ENCODE measurements around the gene CDH4.
"Not testable (repeated sequence)": the region's sequence is repeated elsewhere in the genome, so short reads cannot be mapped to it uniquely, and the experiment has no call there.

The CDH4 gene

DNA sequence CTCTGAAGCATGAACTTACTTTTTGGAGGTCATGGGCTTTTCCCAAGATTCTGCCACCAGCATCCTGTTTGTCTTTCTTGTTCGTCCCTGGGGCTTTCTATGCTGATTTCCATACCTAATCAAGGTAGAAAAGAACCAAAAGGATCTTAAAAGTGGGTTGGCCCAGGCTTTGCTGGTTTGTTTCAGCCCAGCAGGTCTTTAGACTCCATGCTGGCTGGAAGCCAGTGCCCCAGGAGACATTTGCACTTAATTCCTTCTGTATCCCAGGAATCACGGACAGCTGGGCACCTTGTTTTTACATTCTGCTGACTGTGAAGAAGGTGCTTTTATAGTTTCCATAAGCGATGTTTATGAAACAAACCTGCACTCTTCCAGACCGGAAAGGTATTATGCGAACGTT is 195.9 kb downstream of the CDH4 start:
- H3K9me3 ChIP-seq = no peaks in the 10 kb centered on the region
- no peaks in the 10 kb centered on the region for H3K4me1 ChIP-seq
- in situ Hi-C loops (cut with MboI; ENCODE audit: low sequenced_read_pairs) = no loop called here
- DNase-seq (ENCODE audit: low spot score in 2 of 2) = no peak
- H3K36me3 ChIP-seq (replicated peaks) = no peaks in the 10 kb centered on the region
- no peaks in the 10 kb centered on the region for H3K27me3 ChIP-seq (ENCODE audit: low read depth)
- no peak overlapping the region for H3K4me3 ChIP-seq

DNA sequence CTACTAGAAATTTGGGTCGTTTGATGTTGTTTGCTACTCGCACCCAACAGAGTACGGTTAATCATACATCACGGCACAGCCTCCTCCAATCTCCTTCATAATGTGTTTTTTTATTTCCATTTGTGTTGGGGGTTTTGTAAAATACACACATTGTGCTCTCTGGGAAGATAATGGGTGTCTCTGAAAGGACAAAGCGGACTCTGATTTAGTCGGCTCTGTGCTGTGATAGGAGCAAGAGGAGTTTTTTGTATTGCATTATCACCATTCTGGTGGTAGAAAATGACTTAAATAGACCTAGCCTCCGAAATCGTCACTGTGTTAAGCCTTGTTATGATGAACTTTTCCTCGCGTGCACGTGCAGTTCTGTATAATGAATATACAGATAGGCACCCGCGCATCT is 196.3 kb downstream of the CDH4 start:
- DNase-seq (ENCODE audit: low spot score in 2 of 2) = no peak
- H3K9me3 ChIP-seq = no peaks in the 10 kb centered on the region
- no peak overlapping the region for H3K4me3 ChIP-seq
- H3K27me3 ChIP-seq (ENCODE audit: low read depth) = no peaks in the 10 kb centered on the region
- H3K36me3 ChIP-seq (replicated peaks) = no peaks in the 10 kb centered on the region
- in situ Hi-C loops (cut with MboI; ENCODE audit: low sequenced_read_pairs) = no loop called here
- H3K4me1 ChIP-seq = no peaks in the 10 kb centered on the region

DNA sequence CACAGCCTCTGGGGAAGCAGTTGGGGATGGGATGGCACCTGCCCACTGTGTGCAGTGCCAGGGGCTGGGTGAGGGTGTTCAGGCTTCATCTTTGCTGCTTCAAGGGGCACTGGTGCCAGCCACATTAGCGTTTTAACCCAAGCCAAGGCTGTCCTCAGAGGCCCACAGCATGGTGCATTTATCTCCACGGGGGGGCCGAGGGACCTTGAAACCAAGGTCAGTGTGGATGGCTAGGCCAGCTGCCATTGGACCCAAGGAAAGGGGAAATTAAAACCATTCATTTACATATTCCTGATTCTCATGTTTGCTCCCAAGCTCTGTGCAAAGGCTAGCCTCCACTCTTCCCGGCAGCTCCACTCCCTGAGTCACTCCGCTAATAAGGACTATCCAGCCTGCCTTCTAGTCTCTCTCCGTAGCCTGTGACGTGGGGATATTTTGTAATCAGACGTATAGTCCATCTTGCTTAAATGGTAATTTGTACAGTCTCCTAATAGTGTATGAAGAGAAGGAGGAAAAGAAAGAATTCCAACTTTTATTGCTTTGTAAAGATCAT is 197.1 kb downstream of the CDH4 start:
- no peaks in the 10 kb centered on the region for H3K9me3 ChIP-seq
- H3K4me3 ChIP-seq = no peak overlapping the region

DNA sequence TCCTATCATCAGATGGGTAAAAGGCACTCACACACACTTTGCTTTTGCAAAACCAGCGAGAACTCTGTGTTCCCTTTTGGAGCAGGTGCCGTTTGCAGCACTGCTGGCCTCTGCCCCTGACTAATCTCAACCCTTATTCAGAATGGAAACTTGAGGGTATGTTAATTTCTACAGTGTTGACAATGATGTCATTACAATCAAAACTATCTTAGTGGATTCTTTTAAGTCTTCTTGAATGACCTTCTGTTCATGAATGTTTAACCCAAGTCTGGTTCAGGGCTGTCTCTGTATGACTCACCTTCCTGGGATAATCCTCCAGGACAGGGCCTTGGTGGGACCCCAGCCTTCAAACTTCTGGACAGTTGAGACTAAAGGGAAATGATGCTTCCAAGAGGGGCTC is 197.9 kb downstream of the CDH4 start:
- no peaks in the 10 kb centered on the region for H3K4me1 ChIP-seq
- no peaks in the 10 kb centered on the region for H3K36me3 ChIP-seq (replicated peaks)
- DNase-seq (ENCODE audit: low spot score in 2 of 2) = no peak
- no peaks in the 10 kb centered on the region for H3K27me3 ChIP-seq (ENCODE audit: low read depth)
- no peak overlapping the region for H3K4me3 ChIP-seq
- H3K9me3 ChIP-seq = no peaks in the 10 kb centered on the region
- in situ Hi-C loops (cut with MboI; ENCODE audit: low sequenced_read_pairs) = no loop called here

More for the DNA sequence above, 197.1 kb downstream of the CDH4 start:
- in situ Hi-C loops (cut with MboI; ENCODE audit: low sequenced_read_pairs) = no loop called here
- Histone ChIP-seq H3K4me1 (no peaks in the 10 kb centered on the region), H3K36me3 (replicated peaks) (no peaks in the 10 kb centered on the region), H3K27me3 (ENCODE audit: low read depth) (no peaks in the 10 kb centered on the region)
- no peak for DNase-seq (ENCODE audit: low spot score in 2 of 2)

DNA sequence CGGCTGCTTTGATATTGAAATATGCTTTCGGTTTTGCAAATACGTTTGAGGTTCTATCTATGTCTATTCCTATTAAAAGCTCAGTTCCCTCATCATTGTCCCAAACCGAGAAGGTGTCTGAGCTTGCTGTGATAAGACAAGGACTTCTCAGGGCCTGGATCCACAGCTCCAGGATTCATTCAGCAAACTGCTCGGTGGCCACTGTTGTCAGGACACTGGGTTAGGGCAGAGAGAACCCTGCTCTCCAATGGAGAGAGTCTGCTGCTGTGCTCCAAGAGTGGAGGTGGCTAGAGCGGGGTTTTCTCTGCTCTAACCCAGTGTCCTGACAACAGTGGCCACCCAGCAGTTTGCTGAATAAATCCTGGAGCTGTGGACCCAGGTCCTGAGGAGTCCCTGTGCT is 198.5 kb downstream of the CDH4 start:
- Histone ChIP-seq H3K4me3 (no peak overlapping the region), H3K9me3 (no peaks in the 10 kb centered on the region), H3K27me3 (ENCODE audit: low read depth) (no peaks in the 10 kb centered on the region), H3K36me3 (replicated peaks) (no peaks in the 10 kb centered on the region), H3K4me1 (no peaks in the 10 kb centered on the region)
- in situ Hi-C loops (cut with MboI; ENCODE audit: low sequenced_read_pairs) = no loop called here
- no peak for DNase-seq (ENCODE audit: low spot score in 2 of 2)

DNA sequence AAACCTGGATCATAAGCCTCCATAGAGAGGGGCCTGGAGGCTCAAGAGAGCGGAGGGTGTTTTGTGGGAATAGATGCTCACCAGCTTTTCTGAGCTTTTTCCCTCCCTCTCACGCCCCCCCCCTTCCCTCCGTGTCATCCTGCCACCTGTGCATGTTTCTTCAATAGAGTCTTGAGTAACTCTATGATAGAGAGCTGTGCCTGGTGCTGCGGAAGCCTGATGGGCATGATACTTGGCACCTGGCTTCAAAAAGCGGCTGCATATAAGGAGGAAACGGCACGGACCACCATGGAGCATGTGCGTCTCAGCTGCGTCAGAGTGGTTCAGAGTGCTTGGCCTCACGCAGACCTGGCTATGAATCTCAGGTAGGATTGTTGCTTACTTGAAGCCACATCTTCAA is 198.9 kb downstream of the CDH4 start:
- no peaks in the 10 kb centered on the region for H3K4me1 ChIP-seq
- no peak for DNase-seq (ENCODE audit: low spot score in 2 of 2)
- H3K4me3 ChIP-seq = no peak overlapping the region
- no peaks in the 10 kb centered on the region for H3K27me3 ChIP-seq (ENCODE audit: low read depth)
- H3K36me3 ChIP-seq (replicated peaks) = no peaks in the 10 kb centered on the region
- no peaks in the 10 kb centered on the region for H3K9me3 ChIP-seq
- in situ Hi-C loops (cut with MboI; ENCODE audit: low sequenced_read_pairs) = no loop called here

DNA sequence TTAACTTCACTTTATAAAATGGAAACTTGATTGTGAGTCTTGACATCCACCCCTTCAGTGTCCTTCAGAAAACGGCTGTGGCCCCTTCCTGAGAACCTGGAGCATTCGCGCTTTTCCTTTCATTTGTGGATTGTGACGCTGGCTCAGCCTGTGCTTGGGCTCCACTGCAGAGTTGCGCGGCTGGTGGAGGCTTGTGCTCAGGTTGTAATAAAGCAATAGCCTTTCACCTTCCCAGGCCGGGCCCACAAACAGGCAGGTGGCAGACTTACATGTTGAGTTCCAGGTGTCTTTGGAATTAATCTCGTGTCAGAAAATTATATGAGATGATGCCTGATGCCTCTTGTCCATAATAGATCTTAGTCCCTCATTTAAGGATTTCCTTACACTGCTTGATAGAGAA is 199.9 kb downstream of the CDH4 start:
- H3K4me1 ChIP-seq = no peaks in the 10 kb centered on the region
- no peak overlapping the region for H3K4me3 ChIP-seq
- H3K9me3 ChIP-seq = no peaks in the 10 kb centered on the region
- no peaks in the 10 kb centered on the region for H3K27me3 ChIP-seq (ENCODE audit: low read depth)
- H3K36me3 ChIP-seq (replicated peaks) = no peaks in the 10 kb centered on the region
- no peak for DNase-seq (ENCODE audit: low spot score in 2 of 2)
- in situ Hi-C loops (cut with MboI; ENCODE audit: low sequenced_read_pairs) = no loop called here

DNA sequence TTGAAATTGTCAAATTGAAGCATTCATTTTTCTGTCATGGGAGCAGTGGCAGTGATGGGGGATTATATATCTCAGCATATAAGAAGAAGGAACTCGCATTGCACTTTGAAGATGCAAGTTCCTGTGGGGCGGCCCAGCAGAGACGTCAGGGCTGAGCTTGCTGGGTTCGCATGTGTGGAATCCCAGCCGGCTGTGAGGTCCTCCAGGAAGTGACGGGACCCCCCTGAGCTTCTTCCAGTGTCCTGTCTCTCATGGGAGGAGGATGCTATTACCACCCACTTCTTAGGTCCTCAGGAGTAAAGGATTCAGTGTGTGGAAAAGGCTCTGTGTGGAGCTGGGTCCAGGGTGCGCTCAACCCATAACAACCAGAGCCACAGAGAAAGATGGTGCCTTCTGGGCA is 201.2 kb downstream of the CDH4 start:
- in situ Hi-C loops (cut with MboI; ENCODE audit: low sequenced_read_pairs) = no loop called here
- H3K4me1 ChIP-seq = no peaks in the 10 kb centered on the region
- no peaks in the 10 kb centered on the region for H3K9me3 ChIP-seq
- no peaks in the 10 kb centered on the region for H3K36me3 ChIP-seq (replicated peaks)
- H3K4me3 ChIP-seq = no peak overlapping the region
- H3K27me3 ChIP-seq (ENCODE audit: low read depth) = no peaks in the 10 kb centered on the region
- no peak for DNase-seq (ENCODE audit: low spot score in 2 of 2)

DNA sequence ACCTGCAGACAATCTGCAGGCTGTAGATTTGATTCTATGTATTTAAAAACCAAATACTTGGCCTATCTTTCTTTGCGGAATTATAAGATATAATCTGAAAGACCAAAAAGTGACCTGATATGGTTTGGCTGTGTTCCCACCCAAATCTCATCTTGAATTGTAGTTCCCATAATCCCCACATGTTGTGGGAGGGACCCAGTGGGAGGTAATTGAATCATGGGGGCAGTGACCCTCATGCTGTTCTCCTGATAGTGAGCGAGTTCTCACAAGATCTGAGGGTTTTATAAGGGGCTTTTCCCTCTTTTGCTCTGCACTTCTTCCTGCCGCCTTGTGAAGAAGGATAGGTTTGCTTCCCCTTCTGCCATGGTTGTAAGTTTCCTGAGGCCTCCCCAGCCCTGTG is 201.6 kb downstream of the CDH4 start:
- H3K4me1 ChIP-seq; H3K27me3 ChIP-seq (ENCODE audit: low read depth); H3K4me3 ChIP-seq; H3K9me3 ChIP-seq; in situ Hi-C loops (cut with MboI; ENCODE audit: low sequenced_read_pairs); H3K36me3 ChIP-seq (replicated peaks); DNase-seq (ENCODE audit: low spot score in 2 of 2): not testable (repeated sequence)

DNA sequence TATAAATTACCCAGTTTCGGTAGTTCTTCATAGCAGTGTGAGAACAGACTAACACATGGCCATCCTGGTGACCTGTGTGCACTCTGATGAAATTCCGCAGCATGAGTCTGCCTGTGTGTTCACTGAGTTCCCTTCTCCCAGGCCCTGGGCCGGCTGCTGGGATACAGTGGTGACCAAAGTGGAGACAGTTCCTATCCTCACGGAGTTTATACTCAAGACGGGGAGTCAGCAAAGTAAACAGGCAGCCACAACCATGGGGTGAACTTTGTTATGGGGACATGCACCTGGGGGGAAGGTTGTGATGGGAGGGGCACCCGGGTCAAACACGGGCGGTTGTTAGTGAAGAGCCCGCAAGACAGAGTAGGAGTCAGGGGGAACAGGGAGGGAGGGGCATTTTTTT is 202.0 kb downstream of the CDH4 start:
- Histone ChIP-seq H3K27me3 (ENCODE audit: low read depth) (no peaks in the 10 kb centered on the region), H3K4me3 (no peak overlapping the region), H3K36me3 (replicated peaks) (no peaks in the 10 kb centered on the region), H3K9me3 (no peaks in the 10 kb centered on the region), H3K4me1 (no peaks in the 10 kb centered on the region)
- in situ Hi-C loops (cut with MboI; ENCODE audit: low sequenced_read_pairs) = no loop called here
- DNase-seq (ENCODE audit: low spot score in 2 of 2) = no peak

DNA sequence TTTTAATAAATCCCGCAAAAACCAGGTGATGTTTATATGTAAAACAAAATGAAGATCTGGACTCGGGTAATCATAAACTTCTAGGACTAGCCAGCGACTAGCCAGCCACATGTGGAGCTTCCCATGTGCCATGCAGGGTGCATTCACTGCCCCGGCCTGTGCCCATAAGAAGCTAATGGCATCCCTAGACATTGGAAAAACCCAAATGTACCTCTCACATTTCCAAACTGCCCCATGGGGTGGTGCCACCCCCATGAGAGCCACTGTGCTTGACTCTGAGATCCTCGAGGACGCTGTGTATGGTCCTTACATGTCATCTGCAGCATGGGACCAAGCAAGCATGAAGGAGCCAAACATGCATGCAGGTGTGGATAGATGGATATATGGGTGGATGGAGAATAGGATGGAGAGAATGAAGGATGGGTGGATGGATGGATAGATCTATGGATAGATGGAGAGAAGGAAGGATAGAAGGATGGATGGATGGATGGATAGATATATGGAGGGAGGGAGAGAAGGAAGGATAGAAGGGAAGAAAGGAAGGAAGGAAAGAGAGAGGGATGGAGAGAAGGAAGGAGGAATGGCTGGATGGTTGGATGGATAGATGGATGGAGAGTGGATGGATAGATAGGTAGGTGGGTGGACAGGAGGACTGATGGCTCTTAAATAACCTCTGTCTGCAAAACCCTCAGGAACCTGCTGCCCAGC is 203.6 kb downstream of the CDH4 start:
- no peak overlapping the region for H3K4me3 ChIP-seq
- no peak for DNase-seq (ENCODE audit: low spot score in 2 of 2)
- no peaks in the 10 kb centered on the region for H3K4me1 ChIP-seq
- H3K36me3 ChIP-seq (replicated peaks) = no peaks in the 10 kb centered on the region
- no peaks in the 10 kb centered on the region for H3K27me3 ChIP-seq (ENCODE audit: low read depth)
- in situ Hi-C loops (cut with MboI; ENCODE audit: low sequenced_read_pairs) = no loop called here
- H3K9me3 ChIP-seq = no peaks in the 10 kb centered on the region

DNA sequence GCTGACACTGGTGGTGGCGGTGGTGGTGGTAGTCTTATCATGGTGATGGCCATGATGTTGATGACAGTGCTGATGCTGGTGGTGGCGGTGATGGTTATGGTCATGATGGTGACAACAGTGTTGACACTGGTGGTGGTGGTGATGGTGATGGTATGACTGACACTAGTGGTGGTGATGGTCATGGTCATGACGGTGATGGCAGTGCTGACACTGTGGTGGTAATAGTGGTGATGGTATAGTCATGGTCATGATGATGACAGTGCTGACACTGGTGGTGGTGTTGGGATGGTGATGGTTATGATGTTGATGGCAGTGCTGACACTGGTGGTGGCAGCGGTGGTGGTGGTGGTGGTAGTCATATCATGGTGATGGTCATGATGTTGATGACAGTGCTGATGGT is 205.7 kb downstream of the CDH4 start:
- H3K9me3 ChIP-seq = no peaks in the 10 kb centered on the region
- no peak for DNase-seq (ENCODE audit: low spot score in 2 of 2)
- no peaks in the 10 kb centered on the region for H3K4me1 ChIP-seq
- H3K27me3 ChIP-seq (ENCODE audit: low read depth) = no peaks in the 10 kb centered on the region
- no peak overlapping the region for H3K4me3 ChIP-seq
- H3K36me3 ChIP-seq (replicated peaks) = no peaks in the 10 kb centered on the region
- in situ Hi-C loops (cut with MboI; ENCODE audit: low sequenced_read_pairs) = no loop called here

DNA sequence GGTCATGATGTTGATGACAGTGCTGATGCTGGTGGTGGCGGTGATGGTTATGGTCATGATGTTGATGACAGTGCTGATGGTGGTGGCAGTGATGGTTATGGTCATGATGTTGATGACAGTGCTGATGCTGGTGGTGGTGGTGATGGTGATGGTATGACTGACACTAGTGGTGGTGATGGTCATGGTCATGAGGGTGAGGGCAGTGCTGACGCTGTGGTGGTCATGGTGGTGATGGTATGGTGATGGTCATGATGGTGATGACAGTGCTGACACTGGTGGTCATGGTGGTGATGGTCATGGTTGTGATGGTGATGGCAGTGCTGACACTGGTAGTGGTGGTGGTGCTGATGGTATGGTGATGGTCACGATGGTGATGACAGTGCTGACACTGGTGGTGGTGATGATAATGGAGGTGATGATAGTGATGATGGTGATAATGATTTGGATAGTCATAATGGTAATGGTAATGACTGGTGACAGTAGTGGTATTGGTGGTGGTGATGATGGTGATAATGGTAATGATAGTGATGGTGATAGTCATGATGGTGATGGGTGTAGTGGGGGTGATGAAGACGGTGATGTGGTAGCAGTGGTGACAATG is 206.2 kb downstream of the CDH4 start:
- no peaks in the 10 kb centered on the region for H3K4me1 ChIP-seq
- H3K27me3 ChIP-seq (ENCODE audit: low read depth) = no peaks in the 10 kb centered on the region
- DNase-seq (ENCODE audit: low spot score in 2 of 2) = no peak
- no peaks in the 10 kb centered on the region for H3K36me3 ChIP-seq (replicated peaks)
- H3K4me3 ChIP-seq = no peak overlapping the region
- no peaks in the 10 kb centered on the region for H3K9me3 ChIP-seq
- in situ Hi-C loops (cut with MboI; ENCODE audit: low sequenced_read_pairs) = no loop called here

DNA sequence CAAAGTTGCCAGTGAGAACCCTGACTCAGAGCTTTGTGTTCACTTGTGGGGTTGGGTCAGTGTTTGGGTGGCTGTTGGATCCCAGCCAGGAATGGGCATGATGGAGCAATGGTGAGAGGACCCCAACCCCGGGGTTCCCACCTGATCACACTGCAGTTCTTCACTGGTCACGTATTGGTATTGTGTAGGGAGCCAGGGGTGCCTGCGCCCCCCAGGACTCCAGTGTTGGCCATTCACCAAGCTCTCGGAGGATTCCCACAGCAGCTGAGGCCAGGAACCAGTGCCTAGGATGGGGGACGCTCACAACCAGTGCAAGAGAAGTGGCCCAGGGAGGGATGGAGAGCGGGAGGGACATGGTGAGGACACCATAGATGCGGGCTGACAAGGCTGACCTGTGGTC is 207.2 kb downstream of the CDH4 start:
- in situ Hi-C loops (cut with MboI; ENCODE audit: low sequenced_read_pairs) = no loop called here
- no peak for DNase-seq (ENCODE audit: low spot score in 2 of 2)
- no peaks in the 10 kb centered on the region for H3K36me3 ChIP-seq (replicated peaks)
- H3K9me3 ChIP-seq = no peaks in the 10 kb centered on the region
- H3K4me3 ChIP-seq = no peak overlapping the region
- H3K4me1 ChIP-seq = no peaks in the 10 kb centered on the region
- H3K27me3 ChIP-seq (ENCODE audit: low read depth) = no peaks in the 10 kb centered on the region

DNA sequence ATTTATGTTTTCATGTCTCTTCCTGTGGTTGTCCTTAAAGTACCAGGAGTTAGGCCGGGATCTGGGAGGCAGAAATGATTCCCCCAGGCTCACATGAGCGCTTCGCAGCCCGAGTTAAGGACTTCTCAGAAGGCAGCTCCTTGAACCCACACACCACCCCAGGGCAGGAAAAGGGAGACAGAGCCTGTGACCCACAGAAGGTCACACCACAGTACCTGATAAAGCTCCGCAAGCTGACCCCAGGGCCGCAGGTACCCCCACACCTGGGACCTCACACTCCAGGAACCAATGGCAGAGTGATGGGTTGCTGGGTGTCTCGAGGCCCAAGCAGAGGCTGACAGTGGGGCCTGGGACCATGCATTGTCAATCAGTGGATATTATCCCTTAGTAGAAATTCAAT is 207.6 kb downstream of the CDH4 start:
- in situ Hi-C loops (cut with MboI; ENCODE audit: low sequenced_read_pairs) = no loop called here
- Histone ChIP-seq H3K9me3 (no peaks in the 10 kb centered on the region), H3K27me3 (ENCODE audit: low read depth) (no peaks in the 10 kb centered on the region), H3K4me3 (no peak overlapping the region), H3K4me1 (no peaks in the 10 kb centered on the region), H3K36me3 (replicated peaks) (no peaks in the 10 kb centered on the region)
- DNase-seq (ENCODE audit: low spot score in 2 of 2) = no peak

Data from HAP-1 (cell line).